OCI-LY3 (cell line): Measurements from ENCODE around the gene GNS.

Experiments used
- EZH2phosphoT487 ChIP-seq: fragments of 200-600 bp; shearing (Covaris generic); IDR thresholded peaks from 2 replicates; pipeline ENCODE4 v1.6.1; 2018; ENCODE audit warnings: antibody characterized with exemption, mixed run types, low read depth
- TF ChIP-seq, protein P1 (sequence below): fragments of 200-600, 300-600 bp; sonication (generic); IDR thresholded peaks from 2 replicates; pipeline ENCODE4 v1.5.1; 2014; ENCODE audit warnings: antibody characterized with exemption, low read length, low read depth

DNA sequence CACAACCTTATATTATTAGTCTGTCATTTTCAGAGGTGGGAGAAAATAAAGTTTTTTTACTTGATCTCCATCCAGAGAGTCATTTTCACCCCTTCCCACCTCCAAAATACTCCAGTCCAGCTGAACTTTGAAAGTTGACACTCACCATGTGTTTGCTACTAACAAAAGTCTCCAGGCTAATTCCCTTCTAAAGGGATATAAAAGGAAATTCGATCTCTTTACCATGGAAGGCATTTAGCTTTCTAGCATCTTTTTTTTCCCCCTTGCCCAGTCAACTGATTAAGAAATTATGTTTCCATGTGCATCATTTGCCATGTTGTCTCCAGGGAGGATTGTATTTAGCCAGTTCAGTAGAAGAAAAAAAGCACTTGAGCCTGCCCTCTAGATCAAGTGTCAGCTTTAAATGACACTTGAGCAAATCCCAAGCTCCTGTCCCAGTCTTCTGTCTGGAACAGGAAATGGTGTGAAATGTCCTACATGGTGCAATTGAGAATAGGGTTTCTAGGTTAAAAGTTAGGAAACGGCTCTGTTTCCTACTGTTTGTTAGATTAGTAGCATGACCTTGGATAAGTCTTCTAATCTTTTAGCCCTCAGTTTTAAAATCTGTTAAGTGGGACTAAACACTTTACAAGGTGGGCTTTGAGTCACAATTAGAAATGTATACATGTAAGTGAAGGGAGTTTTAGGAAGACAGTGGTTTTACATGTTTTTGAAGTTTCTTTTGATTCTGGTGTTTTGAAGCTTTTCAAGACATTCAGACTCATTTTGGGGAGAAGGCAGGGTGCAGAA lies 67.2 kb downstream of the GNS start:
- TF ChIP-seq, protein P1, sequence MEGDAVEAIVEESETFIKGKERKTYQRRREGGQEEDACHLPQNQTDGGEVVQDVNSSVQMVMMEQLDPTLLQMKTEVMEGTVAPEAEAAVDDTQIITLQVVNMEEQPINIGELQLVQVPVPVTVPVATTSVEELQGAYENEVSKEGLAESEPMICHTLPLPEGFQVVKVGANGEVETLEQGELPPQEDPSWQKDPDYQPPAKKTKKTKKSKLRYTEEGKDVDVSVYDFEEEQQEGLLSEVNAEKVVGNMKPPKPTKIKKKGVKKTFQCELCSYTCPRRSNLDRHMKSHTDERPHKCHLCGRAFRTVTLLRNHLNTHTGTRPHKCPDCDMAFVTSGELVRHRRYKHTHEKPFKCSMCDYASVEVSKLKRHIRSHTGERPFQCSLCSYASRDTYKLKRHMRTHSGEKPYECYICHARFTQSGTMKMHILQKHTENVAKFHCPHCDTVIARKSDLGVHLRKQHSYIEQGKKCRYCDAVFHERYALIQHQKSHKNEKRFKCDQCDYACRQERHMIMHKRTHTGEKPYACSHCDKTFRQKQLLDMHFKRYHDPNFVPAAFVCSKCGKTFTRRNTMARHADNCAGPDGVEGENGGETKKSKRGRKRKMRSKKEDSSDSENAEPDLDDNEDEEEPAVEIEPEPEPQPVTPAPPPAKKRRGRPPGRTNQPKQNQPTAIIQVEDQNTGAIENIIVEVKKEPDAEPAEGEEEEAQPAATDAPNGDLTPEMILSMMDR: no peak
- TF ChIP-seq EZH2phosphoT487: no peak
